NCI-H1930 (cell line): Measurements from ENCODE around the gene CGB8.
A peak's percentile ranks its signal among the peaks of the same experiment; 100 is the strongest.
"Not testable (repeated sequence)": the region's sequence is repeated elsewhere in the genome, so short reads cannot be mapped to it uniquely, and the experiment has no call there.

ENCODE experiments used
- DNase-seq, 2 experiments: peaks; one replicate each; lab custom pipeline; 2025; lab: John Stamatoyannopoulos, UW

CGB8 gene

GRCh38 chr19:49064768-49065611 is 16.1 kb upstream of the CGB8 start, which contains the start of gene NTF4:
Gene NTF4, minus strand, starts transcription at chr19:49064818. Its CDS starts 2,821 bp downstream, at chr19:49061997.
- DNase-seq, result peak; percentile 59 to 74

DNA sequence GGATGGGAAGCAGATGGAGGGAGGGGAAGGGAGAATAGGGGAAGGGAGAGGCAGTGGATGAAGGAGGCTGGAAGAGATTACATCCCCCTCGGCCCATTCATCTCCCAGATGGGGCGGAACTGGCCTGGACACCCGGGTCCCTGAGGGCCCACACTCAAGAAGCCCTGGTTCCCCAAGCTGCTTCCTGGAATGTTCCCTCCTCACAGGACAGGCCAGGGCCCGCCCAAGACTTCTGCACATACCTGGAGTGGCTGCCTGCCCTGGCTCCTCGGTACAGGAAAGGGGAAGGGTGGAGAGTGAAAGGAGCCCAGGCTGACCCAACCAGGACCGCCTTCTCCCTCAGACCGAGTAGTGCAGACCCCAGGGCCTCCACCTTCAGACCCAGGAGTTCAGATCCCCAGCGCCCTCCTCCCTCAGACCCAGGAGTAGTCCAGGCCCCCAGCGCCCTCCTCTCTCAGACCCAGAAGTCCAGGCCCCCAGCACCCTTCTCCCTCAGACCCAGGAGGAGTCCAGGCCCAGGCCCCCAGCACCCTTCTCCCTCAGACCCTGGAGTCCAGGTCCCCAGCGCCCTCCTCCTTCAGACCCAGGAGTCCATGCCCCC is 15.2 kb upstream of the CGB8 start:
- DNase-seq, result no peak

DNA sequence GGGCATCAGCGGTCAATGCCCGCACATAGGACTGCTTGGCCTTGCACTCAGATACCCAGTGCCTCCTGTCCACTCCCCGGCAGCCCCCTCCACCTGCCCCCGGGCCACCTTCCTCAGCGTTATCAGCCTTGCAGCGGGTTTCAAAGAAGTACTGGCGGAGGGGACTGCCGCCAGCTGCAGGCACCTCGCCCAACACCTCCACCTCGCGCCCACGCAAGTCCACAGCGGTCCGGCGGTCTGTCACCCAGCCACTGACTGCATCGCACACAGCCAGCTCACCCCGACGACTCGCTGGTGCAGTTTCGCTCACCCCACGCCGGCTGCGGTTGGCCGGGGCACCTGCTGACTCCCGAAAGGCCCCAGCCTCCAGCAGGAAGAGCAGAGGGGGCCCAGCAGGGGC is 12.5 kb upstream of the CGB8 start:
- DNase-seq, result no peak

DNA sequence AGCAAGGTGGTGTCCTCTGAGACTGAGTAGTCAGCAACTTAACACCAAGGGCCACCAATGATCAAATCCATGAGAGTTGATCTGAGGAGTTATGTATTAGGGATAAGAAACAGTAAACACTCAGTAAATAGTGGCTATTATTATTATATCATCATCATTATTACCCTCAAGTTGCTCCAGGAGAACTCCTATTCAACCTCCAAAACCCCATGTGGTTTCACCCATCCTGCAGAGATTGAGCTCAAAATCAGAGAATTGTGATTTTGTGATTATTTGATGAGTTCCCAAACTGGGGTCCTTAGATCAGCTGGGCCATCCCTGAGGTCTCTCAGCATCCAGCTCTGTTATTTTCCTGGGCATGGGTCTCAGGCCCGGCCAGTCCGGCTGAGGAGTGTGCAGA is 12.1 kb upstream of the CGB8 start:
- no peak for DNase-seq

GRCh38 chr19:49059053-49059452 is 10.1 kb upstream of the CGB8 start:
- no peak for DNase-seq

DNA sequence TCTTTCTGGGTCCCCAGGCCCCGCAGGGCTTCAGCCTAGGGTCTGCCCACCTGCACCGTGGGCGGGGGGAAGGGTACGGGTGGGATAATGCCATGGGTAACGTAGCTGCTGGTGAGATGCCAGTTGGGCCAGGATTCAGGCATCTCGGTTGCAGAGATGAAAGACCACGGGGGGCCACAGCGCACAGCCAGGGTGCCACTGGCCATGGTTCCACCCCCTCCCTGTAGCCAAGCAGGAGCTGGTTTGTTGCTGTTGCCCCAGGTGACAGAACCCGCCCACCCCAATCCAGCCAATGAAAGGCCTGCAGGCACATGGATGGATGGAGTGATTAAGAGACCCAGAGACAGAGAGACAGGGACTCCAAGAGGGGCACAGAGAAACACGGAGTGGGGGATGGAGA is 9.7 kb upstream of the CGB8 start:
- DNase-seq, result no peak

DNA sequence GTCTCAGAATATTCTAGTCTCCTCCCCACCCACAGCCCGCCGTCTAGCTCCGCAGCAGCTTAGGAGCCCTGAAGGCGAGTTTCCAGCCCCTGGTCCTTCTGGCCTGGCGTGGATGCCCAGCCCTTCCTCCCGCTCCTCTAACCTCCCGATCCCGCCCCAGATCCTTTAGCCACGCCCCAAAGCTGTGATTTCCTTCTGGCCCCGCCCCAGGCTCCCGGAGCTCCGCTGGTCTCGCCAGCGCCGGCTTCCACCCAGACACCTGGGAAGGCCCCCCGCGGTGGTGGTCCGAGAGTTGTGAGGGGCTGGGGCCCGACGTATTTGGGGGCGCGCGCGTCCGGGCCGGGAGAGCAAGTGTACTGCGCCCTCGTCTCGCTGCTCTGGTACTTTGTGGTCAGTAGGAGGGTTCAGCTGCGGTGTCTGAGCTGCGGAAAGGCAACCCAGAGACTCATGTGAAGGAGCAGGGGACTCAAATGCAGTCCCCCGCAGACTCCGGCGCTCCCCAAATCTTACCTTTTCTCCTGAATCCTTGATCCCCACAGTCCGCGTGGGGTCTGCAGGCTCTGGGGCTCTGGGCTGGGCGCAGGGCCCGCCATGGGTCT is 8.8 kb upstream of the CGB8 start, which contains the start of gene CGB7:
TSS of gene CGB7 (minus strand) at position 114 of the 599 bp plus-strand sequence. CDS start 2,374 bp downstream, outside the sequence.
- no peak for DNase-seq

GRCh38 chr19:49056902-49057596 is 8.1 kb upstream of the CGB8 start:
- DNase-seq, result not testable (repeated sequence)

- DNase-seq, result peak; percentile 50 to 81
Observed at GRCh38 chr19:49056101-49056901, 7.4 kb upstream of the CGB8 start.

DNA sequence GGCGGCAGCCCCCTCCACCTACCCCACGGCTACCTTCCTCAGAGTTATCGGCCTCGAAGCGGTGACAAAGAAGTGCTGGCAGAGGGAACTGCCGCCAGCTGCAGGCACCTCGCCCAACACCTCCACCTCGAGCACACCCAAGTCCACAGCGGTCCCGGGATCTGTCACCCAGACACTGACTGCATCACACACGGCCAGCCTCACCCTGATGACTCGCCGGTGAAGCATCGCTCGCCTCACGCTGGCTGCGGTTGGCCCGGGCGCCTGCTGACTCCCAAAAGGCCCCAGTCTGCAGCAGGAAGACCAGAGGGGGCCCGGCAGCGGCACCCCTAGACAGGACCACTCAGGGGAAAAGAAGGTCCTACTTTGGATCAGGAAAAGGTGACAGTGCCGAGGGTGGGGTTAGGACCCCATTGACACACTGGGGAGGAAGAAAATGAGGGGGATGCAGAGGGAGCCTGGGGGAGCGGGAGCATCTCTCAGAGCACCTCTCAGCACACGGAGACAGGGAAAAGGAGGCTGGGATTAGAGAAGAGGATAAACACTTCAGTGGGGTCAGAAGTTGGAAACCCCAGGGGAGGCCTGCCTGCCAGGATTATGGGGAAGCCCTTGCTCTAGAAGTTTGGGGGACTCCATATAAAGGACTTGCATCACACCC is 1.6 kb upstream of the CGB8 start:
- DNase-seq, result not testable (repeated sequence)

- not testable (repeated sequence) for DNase-seq
Observed at GRCh38 chr19:49049834-49050233, 923 bp upstream of the CGB8 start.

- not testable (repeated sequence) for DNase-seq
Observed at GRCh38 chr19:49043548-49043947, 5.4 kb downstream of the CGB8 start, which contains the start of gene CGB5. Gene CGB5, plus strand, starts transcription at chr19:49043848. Its CDS starts 362 bp downstream, at chr19:49044210.

- DNase-seq, result not testable (repeated sequence)
Observed at GRCh38 chr19:49042666-49043065, 6.2 kb downstream of the CGB8 start.

DNA sequence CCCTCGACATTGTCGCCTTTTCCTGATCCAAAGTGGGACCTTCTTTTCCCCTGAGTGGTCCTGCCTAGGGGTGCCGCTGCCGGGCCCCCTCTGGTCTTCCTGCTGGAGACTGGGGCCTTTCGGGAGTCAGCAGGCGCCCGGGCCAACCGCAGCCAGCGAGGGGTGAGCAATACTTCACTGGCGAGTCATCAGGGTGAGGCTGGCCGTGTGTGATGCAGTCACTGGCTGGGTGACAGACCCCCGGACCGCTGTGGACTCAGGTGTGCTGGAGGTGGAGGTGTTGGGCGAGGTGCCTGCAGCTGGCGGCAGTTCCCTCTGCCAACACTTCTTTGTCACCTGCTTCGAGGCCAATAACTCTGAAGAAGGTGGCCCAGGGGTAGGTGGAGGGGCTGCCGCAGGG is 6.7 kb downstream of the CGB8 start:
- DNase-seq, result no peak

- not testable (repeated sequence) for DNase-seq
Observed at GRCh38 chr19:49039736-49040135, 9.2 kb downstream of the CGB8 start.

DNA sequence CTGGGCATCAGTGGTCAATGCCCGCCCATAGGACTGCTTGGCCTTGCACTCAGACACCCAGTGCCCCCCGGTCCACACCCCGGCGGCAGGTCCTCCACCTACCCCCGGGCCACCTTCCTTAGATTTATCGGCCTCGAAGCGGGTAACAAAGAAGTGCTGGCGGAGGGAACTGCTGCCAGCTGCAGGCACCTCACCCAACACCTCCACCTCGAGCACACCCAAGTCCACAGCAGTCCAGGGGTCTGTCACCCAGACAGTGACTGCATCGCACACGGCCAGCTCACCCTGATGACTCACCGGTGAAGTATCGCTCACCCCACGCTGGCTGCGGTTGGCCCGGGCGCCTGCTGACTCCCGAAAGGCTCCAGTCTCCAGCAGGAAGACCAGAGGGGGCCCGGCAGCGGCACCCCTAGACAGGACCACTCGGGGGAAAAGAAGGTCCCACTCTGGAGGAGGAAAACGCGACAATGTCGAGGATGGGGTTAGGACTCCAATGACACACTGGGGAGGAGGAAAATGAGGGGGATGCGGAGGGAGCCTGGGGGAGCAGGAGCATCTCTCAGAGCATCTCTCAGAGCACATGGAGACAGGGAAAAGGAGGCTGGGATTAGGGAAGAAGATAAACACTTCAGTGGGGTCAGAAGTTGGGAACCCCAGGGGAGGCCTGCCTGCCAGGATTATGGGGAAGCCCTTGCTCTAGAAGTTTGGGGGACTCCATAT is 10.2 kb downstream of the CGB8 start:
- not testable (repeated sequence) for DNase-seq

DNA sequence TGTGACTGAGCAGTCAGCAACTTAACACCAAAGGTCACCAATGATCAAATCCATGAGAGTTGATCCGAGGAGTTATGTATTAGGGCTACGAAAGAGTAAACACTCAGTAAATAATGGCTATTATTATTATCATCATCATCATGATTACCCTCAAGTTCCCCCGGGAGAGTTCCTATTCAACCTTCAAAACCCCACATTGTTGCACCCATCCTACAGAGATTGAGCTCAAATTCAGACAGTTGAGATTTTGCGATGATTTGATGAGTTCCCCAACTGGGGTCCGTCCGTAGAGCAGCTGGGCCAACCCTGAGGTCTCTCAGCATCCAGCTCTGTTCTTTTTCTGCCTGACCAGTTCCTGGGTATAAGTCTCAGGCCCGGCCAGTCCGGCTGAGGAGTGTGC is 10.8 kb downstream of the CGB8 start:
- not testable (repeated sequence) for DNase-seq

- peak; percentile 96 to 98 for DNase-seq
Observed at GRCh38 chr19:49036815-49037214, 12.1 kb downstream of the CGB8 start, which contains the start of gene CGB1. Gene CGB1, minus strand, starts transcription at chr19:49036895. Its CDS starts 184 bp downstream, at chr19:49036711.

DNA sequence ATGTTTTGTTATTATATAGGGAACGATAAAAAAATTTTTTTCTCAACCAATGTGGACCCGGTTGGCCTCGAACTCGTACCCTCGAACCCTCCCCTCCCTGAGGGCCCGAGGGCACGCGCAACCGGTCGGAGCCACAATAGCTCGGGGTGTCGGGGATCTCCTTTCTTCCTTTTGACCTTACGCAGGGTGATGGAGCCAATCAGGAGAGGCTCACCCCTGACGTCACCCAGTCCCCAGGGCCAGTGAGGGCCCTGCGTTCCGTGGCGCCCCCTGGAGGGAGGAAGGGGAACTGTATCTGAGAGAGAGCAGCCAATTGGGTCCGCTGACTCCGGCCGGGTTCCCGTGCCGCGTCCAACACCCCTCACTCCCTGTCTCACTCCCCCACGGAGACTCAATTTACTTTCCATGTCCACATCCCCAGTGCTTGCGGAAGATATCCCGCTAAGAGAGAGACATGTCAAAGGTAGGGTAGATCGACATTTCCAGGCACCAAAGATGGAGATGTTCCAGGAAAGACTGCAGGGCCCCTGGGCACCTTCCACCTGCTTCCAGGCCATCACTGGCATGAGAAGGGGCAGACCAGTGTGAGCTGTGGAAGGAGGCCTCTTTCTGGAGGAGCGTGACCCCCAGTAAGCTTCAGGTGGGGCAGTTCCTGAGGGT is 17.1 kb downstream of the CGB8 start, which contains the start of gene CGB2:
TSS of gene CGB2 (plus strand) at position 249 of the 660 bp plus-strand sequence. CDS start at position 455, 206 bp downstream.
- DNase-seq, result peak; percentile 93 to 94
